NCI-H1048 (cell line): ENCODE measurements around the gene LCN15.
"Not testable (repeated sequence)": the region's sequence is repeated elsewhere in the genome, so short reads cannot be mapped to it uniquely, and the experiment has no call there.

Source experiments
- DNase-seq: peaks from one replicate; lab custom pipeline; 2025; lab: John Stamatoyannopoulos, UW

Gene LCN15

GRCh38 chr9:136794281-136794999, 30.1 kb upstream of the LCN15 start:
- no peak for DNase-seq

- DNase-seq, result no peak
Observed at GRCh38 chr9:136793086-136793946, 29.0 kb upstream of the LCN15 start.

GRCh38 chr9:136792321-136793085, 28.2 kb upstream of the LCN15 start:
- DNase-seq, result no peak

- peak; percentile 62 for DNase-seq
Observed at GRCh38 chr9:136791516-136792276, 27.4 kb upstream of the LCN15 start.

- peak; percentile 99 for DNase-seq
Observed at GRCh38 chr9:136790640-136791515, 26.6 kb upstream of the LCN15 start, which contains the start of gene TMEM141. Gene TMEM141 (plus strand): TSS chr9:136791344. CDS start chr9:136791371, 27 bp downstream.

- no peak for DNase-seq
Observed at GRCh38 chr9:136789523-136789937, 25.2 kb upstream of the LCN15 start.

- not testable (repeated sequence) for DNase-seq
Observed at GRCh38 chr9:136788644-136789522, 24.6 kb upstream of the LCN15 start.

GRCh38 chr9:136787690-136788400, 23.5 kb upstream of the LCN15 start:
- no peak for DNase-seq

- DNase-seq, result not testable (repeated sequence)
Observed at GRCh38 chr9:136786983-136787382, 22.7 kb upstream of the LCN15 start.

GRCh38 chr9:136786451-136786850, 22.1 kb upstream of the LCN15 start:
- DNase-seq, result no peak

- not testable (repeated sequence) for DNase-seq
Observed at GRCh38 chr9:136785565-136786355, 21.4 kb upstream of the LCN15 start.

GRCh38 chr9:136784997-136785361, 20.7 kb upstream of the LCN15 start:
- no peak for DNase-seq

- DNase-seq, result no peak
Observed at GRCh38 chr9:136784249-136784996, 20.1 kb upstream of the LCN15 start.

GRCh38 chr9:136782452-136782851, 18.1 kb upstream of the LCN15 start:
- DNase-seq, result no peak

- DNase-seq, result no peak
Observed at GRCh38 chr9:136779808-136780207, 15.5 kb upstream of the LCN15 start.

GRCh38 chr9:136777359-136777758, 13.0 kb upstream of the LCN15 start:
- DNase-seq, result no peak

GRCh38 chr9:136776947-136777346, 12.6 kb upstream of the LCN15 start:
- DNase-seq, result no peak
